GM12878 (cell line): Measurements from ENCODE around the gene ATXN2.

Experiments used
- CBFB ChIP-seq: IDR thresholded peaks from 2 replicates; pipeline ENCODE4 v1.6.1; 2016; ENCODE audit warnings: antibody characterized with exemption, low read depth
- CHD1 ChIP-seq: IDR thresholded peaks from 2 replicates; pipeline ENCODE4 v1.6.1; 2012; ENCODE audit warnings: low read depth, low read length, improper control_type of control experiment
- CHD4 ChIP-seq: fragments of 200-600 bp; sonication (generic); IDR thresholded peaks from 2 replicates; pipeline ENCODE4 v1.6.1; 2016; ENCODE audit warnings: mild to moderate bottlenecking
- EP300 ChIP-seq, 2 experiments: fragments of 150-350 bp in 1 of 2; IDR thresholded peaks; 2 replicates each; pipeline ENCODE4 v1.6.1; 2011 to 2012; ENCODE audit warnings: low read depth in 2 of 2, low read length in 2 of 2, borderline replicate concordance in 1 of 2, improper control_type of control experiment in 1 of 2, inconsistent platforms in 1 of 2; ENCODE audit not compliant: control insufficient read depth in 1 of 2
- NRF1 ChIP-seq: conservative IDR thresholded peaks from 2 replicates; pipeline ENCODE4 v1.6.1; 2011; ENCODE audit warnings: mild to moderate bottlenecking, low read depth, low read length, improper control_type of control experiment
- POLR2A ChIP-seq: IDR thresholded peaks from 2 replicates; pipeline ENCODE4 v1.6.1; 2011; ENCODE audit warnings: low read depth, mild to moderate bottlenecking, low read length
- TF ChIP-seq, protein P1 (sequence below), 3 experiments: IDR thresholded peaks in 2 of 3; conservative IDR thresholded peaks in 1 of 3; 2 replicates each; pipeline ENCODE4 v1.5.1; 2011; ENCODE audit warnings: low read depth in 3 of 3, low read length in 3 of 3, mild to moderate bottlenecking in 3 of 3, control low read depth in 2 of 3, moderate library complexity in 2 of 3, inconsistent platforms in 1 of 3, mixed read lengths in 1 of 3; ENCODE audit not compliant: control insufficient read depth in 2 of 3, insufficient read depth in 1 of 3; ENCODE audit errors: extremely low read depth in 1 of 3
- TF ChIP-seq, protein P2 (sequence below): IDR thresholded peaks from 2 replicates; pipeline ENCODE4 v1.6.1; 2012; ENCODE audit warnings: low read depth, low read length, improper control_type of control experiment

GRCh38 chr12:111574797-111575443, 24.2 kb downstream of the ATXN2 start:
- TF ChIP-seq, protein P1, sequence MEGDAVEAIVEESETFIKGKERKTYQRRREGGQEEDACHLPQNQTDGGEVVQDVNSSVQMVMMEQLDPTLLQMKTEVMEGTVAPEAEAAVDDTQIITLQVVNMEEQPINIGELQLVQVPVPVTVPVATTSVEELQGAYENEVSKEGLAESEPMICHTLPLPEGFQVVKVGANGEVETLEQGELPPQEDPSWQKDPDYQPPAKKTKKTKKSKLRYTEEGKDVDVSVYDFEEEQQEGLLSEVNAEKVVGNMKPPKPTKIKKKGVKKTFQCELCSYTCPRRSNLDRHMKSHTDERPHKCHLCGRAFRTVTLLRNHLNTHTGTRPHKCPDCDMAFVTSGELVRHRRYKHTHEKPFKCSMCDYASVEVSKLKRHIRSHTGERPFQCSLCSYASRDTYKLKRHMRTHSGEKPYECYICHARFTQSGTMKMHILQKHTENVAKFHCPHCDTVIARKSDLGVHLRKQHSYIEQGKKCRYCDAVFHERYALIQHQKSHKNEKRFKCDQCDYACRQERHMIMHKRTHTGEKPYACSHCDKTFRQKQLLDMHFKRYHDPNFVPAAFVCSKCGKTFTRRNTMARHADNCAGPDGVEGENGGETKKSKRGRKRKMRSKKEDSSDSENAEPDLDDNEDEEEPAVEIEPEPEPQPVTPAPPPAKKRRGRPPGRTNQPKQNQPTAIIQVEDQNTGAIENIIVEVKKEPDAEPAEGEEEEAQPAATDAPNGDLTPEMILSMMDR (IDR thresholded peaks at IDR 0.05 in 2 of 3, conservative IDR thresholded peaks at IDR 0.05 in 1 of 3; ENCODE audit: control insufficient read depth in 2 of 3, extremely low read depth in 1 of 3, insufficient read depth in 1 of 3, low read depth in 3 of 3, low read length in 3 of 3) = no peak
- TF ChIP-seq POLR2A (no peak), EP300 (IDR thresholded peaks at IDR 0.05; ENCODE audit: borderline replicate concordance in 1 of 2, control insufficient read depth in 1 of 2, low read depth in 2 of 2, low read length in 2 of 2) (no peak), CHD4 (no peak), NRF1 (no peak), CBFB (no peak), CHD1 (no peak)
- TF ChIP-seq, protein P2, sequence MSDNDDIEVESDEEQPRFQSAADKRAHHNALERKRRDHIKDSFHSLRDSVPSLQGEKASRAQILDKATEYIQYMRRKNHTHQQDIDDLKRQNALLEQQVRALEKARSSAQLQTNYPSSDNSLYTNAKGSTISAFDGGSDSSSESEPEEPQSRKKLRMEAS = no peak
